ENCODE measurements around the gene RPS29. TPM values are rescaled to one million over a fixed set of nuclear protein-coding genes. Genes with fewer than 3 reads are reported as not detected.

Gene RPS29
- total and polyA plus RNA-seq, 9 of the 15 experiments (the other 6 are each of a cell fraction or from before 2014, with no cell fraction given) = 1,545 to 5,012 (median 2,448) TPM

- peaks cover 35% of the 10 kb centered on the region for H3K79me2 ChIP-seq (ENCODE audit: control insufficient read depth, insufficient read depth, low read length)
- intact Hi-C loops (cut with micrococcal nuclease) (no loop called here), in situ Hi-C loops (cut with MboI) (no loop called here)
- ChIA-PET CTCF (ENCODE audit: low intra/inter-chr PET ratio) (no interaction called here), POLR2A (no interaction called here)
- H3K9ac ChIP-seq (ENCODE audit: insufficient read depth in 1 of 2, low read depth in 2 of 2, low read length in 2 of 2) = no peak overlapping the region
- no peak overlapping the region for H3K4me2 ChIP-seq (ENCODE audit: insufficient read depth, low read length)
- no CpG with 5 or more reads among the region's 1 CpG for WGBS (ENCODE audit: insufficient coverage, low coverage, missing lambda C conversion rate)
- peaks cover 41% of the 10 kb centered on the region for H3K36me3 ChIP-seq (ENCODE audit: control insufficient read depth, insufficient read depth, low read length)
- no peaks in the 10 kb centered on the region for H3K9me3 ChIP-seq (replicated peaks; ENCODE audit: control insufficient read depth, insufficient read depth, low read depth, low read length)
- H2AFZ ChIP-seq (ENCODE audit: low read depth, low read length) = no peak overlapping the region
- peaks cover 16% of the 10 kb centered on the region; the same call in 1 of the 2 replicates for H4K20me1 ChIP-seq (replicated peaks; ENCODE audit: control insufficient read depth, insufficient read depth, low read length)
- ATAC-seq (no peak), DNase-seq (ENCODE audit: extremely low read depth in 1 of 4, low spot score in 3 of 4) (no peak), FAIRE-seq (no peak)
- BruUV-seq (replicated peaks) = no TSS peak
- no peak overlapping the region for H3K4me3 ChIP-seq
- peaks cover 3 to 6% of the 10 kb centered on the region in 2 experiments; a peak in 4 of 5 replicates for H3K4me1 ChIP-seq (replicated peaks in 1 of 2; ENCODE audit: control insufficient read depth in 2 of 2, insufficient read depth in 2 of 2, low read length in 2 of 2)
- H3K27me3 ChIP-seq (ENCODE audit: control insufficient read depth in 2 of 2, insufficient read depth in 2 of 2, low read length in 2 of 2) = no peaks in the 10 kb centered on the region
- H3K27ac ChIP-seq (ENCODE audit: extremely low read depth, low read depth, low read length) = no peak overlapping the region
- no peak for TF ChIP-seq MEF2A (IDR thresholded peaks at IDR 0.05; ENCODE audit: control insufficient read depth, low read depth, low read length)
- no peak for TF ChIP-seq TBL1XR1 (IDR thresholded peaks at IDR 0.05; ENCODE audit: low read length in 2 of 2)
- TF ChIP-seq ILK (tag; IDR thresholded peaks at IDR 0.05; ENCODE audit: borderline replicate concordance, low read depth) = no peak
- no peak for TF ChIP-seq GTF2A2 (tag; IDR thresholded peaks at IDR 0.05)
- no peak for TF ChIP-seq ZNF232 (CRISPR knock-in tag; IDR thresholded peaks at IDR 0.05)
- TF ChIP-seq ZNF12 (CRISPR knock-in tag; IDR thresholded peaks at IDR 0.05) = no peak
- no peak for TF ChIP-seq ATF3 (IDR thresholded peaks at IDR 0.05)
- TF ChIP-seq ATF3 (CRISPR knock-in tag; conservative IDR thresholded peaks at IDR 0.05) = no peak
- TF ChIP-seq NFIC (IDR thresholded peaks at IDR 0.05) = no peak
- TF ChIP-seq NR3C1 (CRISPR knock-in tag; IDR thresholded peaks at IDR 0.05) = no peak
- H3K9me1 ChIP-seq (ENCODE audit: control insufficient read depth, insufficient read depth, low read length) = peaks cover 3% of the 10 kb centered on the region
Measured at GRCh38 chr14:49578141-49578540, 8.0 kb downstream of the RPS29 start.
